HUDEP-2 (cell line): ENCODE results near the gene CYB5A.
"Not testable (repeated sequence)": the region's sequence is repeated elsewhere in the genome, so short reads cannot be mapped to it uniquely, and the experiment has no call there.

Experiments used
- DNase-seq, 76 experiments: peaks; one replicate each; lab custom pipeline; 2025; ENCODE audit not compliant: unreplicated experiment in 76 of 76; lab: John Stamatoyannopoulos, UW

Gene CYB5A, protein sequence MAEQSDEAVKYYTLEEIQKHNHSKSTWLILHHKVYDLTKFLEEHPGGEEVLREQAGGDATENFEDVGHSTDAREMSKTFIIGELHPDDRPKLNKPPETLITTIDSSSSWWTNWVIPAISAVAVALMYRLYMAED

DNA sequence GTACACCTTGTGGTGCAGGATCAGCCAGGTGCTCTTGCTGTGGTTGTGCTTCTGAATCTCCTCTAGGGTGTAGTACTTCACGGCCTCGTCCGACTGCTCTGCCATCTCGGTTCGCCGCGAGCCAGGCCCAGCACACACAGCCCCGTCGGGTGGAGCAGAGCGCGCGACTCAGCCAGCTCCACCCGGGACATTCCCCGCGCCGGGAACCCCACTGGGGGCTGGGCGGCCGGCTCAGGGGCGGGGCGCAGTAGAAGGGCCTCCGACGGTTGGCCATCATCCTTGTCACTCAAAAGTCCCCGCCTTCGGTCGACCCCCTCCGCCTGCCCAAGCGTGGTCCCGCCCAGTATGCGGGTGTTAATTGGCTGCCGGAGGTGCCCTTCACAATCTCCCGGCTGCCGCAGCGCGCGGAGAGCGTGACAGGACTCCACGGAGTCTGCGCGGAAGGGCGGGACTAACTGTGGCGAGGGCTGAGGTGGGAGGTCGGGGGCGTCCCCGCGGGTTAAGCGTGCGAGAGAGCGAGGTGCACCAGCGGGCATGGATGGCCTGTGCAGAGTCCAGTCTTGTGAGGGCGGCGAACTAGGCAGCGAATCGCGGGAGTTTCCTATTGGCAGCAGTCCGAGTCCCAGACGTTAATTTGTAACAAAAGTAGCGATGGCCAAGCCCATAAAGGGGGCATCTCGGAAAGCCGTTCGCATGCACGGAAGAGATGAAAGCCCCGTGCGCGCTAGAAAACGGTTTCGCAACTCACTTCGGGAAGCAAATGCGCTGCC lies at the start of gene CYB5A:
CYB5A (minus strand) TSS at position 193 of the 770 bp plus-strand sequence; CDS start at position 105, 88 bp downstream.
- DNase-seq, result peak in 66 of 76 experiments; percentile 19 to 99 (median 92)

DNA sequence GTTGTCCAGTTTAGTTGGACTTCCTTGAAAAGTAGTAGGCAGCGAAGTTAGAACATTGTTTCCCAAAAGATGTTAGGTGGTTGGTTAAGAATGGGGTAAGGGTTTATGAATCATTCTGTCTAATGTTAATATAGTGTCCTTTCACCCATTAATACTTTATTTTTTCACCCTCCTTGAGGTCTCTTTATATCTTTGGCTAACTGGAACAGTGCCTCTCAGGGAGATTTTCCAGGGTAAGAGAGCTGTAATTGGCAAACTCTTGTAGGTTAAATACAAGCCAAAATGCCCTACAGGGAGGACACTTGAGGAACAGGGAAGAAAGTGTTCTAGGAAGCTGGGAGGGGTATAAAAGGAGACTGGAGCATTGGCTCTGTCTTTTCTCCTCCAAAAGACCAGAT lies 46.1 kb upstream of the CYB5A start:
- DNase-seq, result peak in 5 of 76 experiments; percentile 2 to 48 (median 30)

DNA sequence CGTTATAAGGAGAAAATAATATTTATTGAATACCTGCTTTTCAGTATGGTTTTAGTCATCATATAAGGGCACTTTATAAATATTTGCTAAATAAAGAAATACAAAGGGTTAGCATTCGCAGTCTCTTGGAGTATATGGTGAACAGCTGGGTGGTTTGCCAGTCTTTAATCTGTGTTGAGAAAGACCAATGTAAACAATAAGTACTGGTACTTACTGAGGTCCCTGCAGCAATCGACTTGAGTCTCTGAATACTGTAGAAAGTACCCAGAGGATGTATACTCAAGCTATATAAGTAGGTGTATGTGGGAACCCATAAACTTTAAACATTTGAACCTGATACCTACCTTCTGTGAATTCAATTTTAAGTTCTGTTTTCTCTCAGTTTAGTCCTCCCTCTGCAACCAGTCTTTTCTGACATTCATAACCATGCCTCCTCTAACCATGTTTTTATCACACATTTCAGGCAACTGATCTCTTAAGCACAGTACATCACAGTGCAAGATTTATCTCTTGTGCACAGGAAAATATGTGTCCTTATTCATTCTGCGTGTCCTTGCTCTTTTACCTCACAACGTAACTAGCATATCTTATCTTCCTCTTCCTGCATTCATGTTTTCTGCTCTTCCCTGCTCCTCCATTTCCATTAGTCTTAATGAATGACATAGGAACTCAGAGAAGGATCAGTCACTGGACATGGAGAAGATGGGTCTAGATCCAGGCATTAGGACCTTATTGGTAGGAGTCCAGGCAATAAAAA lies 45.6 kb upstream of the CYB5A start:
- peak in 34 of 76 experiments; percentile 8 to 86 (median 48) for DNase-seq

DNA sequence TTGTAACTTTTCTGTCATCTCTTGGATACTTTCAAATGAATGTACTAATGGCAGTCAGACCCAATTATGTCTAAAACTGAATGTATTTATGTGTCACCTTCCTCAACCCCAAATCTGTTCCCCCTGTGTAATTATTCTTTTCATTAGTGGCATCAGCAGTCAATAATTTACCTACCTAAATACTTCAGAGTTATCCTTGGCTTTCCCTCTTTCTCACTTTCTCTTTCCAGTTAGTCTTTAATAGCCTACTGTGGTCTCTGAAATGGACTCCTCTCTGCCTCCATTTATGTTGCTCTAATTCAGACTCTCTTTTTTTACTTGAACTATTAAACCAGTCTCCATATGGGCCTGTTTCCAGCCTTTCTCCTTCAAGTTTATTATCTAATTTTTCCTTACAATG lies 44.9 kb upstream of the CYB5A start:
- no peak for DNase-seq

DNA sequence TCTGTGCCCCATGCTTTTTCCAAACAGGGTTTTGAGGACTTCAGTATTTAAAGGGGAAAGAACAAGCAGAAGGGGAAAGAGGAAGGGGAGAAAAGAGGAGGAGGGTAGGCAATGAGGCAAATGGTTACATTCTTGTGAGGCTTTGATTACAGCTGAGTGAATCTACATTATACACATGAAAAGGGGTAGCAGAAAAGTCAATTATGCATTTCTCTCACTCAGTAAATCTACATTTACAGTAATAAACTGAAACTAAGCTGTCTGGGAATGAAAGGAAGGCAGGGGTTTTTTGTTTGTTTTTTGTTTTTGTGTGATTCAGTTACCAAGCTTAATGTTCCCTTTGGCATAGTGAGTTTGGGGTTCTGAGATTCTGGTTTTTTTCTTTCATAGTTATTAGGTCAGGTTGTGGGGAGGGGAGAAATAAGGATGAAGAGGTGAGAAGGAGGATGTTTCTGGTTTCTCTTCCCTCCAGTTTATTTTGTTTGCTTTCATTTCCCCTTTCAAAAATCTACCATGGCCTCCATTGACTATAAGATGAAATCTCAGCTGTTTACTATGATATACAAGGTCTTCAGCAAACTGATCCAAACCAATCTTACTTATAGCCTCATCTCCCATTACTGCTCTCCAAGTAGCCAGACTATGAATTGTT lies 42.6 kb upstream of the CYB5A start:
- no peak for DNase-seq

DNA sequence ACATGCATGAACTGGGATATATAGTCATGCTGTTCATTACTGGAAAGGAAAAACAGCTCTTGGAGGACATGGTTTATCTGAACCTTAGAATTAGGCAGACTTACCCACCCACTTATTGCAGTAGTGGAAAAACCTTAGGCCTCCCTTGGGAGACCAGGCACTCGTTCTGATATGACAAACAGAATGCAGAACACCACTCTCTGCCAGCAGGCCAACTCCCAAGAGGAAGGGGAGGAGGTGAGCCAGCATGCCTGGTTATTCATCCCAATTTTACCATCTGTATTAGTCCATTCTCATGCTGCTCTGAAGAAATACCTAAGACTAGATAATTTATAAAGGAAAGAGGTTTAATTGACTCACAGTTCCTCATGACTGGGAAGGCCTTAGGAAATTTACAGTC lies 41.3 kb upstream of the CYB5A start:
- no peak for DNase-seq

DNA sequence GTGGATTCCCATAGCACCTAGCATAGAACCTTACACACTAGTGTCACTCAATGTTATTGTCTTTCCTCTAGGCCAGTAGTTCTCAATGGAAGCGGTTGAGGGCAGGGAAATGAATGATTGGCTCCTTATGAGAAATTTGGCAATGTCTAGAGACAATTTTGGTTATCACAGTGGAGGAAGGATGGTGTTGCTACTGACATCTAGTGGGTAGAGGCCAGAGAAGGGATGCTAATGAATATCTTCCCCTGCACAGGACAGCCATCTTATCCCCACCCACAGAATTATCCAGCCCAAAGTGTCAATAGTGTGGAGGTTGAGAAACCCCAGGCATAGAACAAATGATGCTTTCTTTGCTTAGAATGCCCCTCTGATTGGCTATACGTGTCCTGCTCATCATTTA lies 39.6 kb upstream of the CYB5A start:
- peak in 36 of 76 experiments; percentile 1 to 79 (median 46) for DNase-seq

DNA sequence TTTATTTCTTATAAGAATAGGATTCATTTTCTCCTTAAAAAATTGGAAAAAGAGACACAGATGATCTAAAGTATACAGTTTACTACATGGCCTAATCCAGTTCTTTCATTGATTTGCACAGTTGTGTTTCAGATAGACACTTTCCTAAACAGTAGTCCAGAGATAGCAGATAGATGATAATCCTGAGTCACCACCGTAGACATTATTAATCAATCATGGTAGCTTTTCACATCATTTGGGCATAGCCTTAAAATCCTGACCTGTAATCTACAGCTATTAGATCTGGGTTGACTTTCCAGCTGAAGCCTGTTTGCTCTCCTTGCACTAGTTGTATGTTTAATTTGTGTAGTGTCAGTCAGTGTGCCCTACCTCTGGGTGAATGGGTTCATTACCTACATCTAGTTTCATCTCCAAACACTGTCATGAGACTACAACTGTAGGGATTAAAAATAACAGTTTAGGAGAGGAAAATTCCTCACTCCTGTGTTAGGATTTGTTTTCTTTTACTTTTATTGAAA lies 38.0 kb upstream of the CYB5A start:
- DNase-seq, result peak in 4 of 76 experiments; percentile 13 to 43 (median 32)

DNA sequence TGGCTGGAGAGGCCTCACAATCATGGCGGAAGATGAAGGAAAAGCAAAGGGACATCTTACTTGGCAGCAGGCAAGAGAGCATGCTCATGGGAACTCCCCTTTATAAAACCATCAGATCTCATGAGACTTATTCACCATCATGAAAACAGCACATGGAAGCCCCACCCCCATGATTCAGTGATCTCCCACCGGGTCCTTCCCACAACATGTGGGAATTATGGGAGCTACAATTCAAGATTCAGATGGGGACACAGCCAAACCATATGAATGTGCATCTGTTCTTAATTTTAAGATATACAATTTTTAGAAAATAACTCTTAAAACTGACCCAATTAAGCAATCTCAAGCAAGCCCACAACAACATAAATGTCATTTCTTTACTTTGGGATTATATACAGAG lies 36.4 kb upstream of the CYB5A start:
- DNase-seq, result no peak

DNA sequence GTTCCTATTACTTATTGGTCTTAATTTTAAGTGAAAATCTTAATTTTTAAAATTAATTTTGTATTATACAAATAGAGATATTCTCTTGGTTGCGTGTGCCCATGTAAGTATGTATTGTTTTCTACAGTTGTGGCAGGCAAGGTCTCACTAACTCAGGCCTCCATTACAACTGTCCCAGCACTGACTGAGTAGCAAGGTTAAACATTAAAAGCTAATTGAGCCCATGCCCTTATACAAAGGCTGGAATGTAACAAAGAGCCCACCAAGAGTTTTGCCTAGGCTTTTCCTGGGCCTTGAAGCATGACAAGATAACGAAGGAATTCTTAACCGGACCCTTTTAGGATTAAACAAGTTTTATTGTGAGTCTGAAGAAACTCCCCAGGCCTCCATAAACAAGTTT lies 35.0 kb upstream of the CYB5A start:
- DNase-seq, result not testable (repeated sequence)

DNA sequence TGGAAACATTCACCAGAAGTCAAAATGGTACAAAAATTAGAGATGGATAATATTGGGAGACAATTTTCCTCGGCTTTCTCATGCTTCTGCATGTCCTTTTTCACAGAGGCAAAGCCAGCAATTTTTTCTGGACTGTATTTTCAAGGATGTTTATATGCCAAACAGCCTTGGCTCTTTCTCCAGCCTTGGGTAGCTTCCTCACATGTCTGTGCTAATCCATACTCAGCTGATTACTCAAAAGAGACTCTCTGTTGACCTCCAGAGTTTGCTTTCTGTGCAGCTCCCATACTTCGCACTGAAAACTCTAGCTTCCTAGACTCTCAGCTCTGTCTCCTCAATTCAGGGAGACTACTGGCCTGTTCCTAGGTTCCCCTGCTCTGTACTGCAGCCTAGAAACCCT lies 34.5 kb upstream of the CYB5A start:
- no peak for DNase-seq

DNA sequence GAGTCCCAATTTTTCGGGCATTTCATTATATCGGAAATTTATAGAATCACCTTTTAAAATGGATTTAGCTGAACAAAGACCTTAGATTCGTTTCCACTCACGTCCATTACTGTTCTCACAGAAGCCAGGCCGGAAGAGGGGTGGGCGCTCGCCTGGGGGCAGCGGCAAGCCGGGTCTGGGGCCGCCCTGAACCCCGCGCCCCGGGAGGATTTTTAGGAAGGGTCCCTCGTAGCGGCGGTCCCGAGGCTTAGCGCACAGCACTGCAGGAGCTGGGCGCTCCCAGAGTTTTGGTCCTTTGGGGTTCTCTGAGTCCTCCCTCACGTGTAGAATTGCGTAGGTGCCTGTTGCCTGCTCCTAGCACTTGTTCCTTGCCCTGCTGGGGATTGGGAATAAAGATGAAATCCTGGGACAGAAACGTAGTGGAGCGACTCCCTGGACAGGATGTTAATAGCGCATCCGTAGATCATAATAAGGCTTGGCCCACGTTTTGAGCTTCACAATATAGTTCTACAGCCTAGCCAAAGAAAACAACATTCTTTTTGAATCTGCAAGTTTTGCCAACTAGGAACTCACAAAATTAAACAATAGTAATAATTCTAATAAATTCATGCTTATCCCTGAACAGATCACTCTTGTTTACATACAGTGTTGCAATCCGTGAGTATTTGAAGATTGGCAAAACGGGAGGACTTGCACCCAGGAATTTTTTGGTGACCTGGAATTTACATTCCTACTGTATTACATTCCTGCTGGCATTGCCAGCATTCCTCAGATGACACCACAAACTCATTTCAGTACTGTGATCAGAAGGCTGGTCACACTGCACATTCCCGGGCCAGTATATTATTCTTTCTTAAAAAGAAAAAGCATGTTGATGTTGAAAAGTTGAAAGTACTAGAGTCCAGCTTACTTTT lies 24.8 kb upstream of the CYB5A start:
- DNase-seq, result no peak

DNA sequence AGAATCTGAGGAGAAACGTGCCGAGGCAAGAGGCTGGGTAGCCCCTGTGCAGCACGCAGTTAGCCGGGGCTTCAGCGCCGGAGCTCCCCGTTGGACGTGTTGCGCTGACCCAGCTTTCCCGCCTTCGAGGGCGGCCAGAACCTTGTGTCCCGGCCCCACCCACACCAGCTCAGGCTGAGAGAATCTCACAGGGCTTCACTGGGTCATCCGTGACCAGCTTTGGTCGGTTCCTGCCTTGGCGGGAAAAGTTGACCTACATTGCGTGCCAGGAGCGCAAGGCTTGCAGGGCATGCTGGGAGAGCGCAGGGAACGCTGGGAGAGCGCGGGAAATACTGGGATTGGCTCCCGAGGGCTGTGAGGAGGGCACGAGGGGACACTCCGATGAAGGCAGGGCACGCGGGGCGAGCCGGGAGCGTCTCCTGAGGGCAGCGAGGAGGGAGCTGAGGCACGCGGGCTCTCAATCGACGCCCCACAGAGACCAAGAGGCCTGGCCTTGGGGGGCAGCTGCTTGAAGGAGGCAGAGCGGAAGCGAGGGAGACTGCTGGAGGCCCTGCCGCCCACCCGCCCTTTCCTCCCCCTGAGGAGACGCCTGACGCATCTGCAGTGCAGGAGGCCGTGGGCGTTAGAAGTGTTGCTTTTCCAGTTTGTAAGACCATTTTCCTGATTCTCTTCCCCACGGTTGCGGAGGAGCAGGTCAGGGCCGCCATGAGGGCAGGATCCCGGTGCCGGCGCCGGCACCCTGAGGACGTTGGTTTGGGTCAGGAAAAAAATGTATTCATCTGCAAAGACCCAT lies 23.9 kb upstream of the CYB5A start, which contains the start of gene C18orf63:
C18orf63 (plus strand) TSS at position 376 of the 793 bp plus-strand sequence. CDS start 2,027 bp downstream, outside the sequence.
- no peak for DNase-seq

DNA sequence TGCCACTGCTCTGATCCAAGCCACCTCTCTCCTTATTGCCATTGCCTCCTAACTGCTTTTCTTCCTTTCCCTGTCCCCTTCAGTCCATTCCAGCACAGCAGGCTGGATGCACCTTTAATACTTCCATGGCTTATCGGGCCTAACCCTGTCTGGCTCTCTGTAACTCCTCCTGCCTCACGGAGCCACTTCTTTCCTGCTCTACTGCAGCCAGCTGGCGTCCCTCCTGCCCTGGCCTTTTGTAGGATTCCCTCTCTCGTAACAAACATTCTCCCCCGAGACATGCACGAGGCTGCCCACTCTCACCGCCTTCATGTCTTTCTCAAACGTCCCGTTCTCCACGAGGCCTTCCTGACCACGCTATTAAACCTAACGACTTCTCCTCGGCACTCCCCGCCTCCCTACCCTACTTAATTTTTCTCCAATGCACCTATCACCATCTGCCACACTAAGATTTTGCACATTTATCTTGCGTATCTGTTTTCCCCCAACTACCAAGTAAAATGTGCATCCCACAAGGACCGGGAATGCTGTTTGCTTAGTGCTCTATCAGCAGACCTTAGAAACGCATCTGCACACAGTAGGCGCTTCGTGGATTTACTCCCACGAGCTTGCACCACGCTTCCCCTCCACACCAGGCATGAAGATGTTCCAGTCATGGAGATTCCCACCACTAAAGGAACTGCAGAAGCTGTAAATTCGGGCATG lies 23.1 kb upstream of the CYB5A start:
- DNase-seq, result no peak

DNA sequence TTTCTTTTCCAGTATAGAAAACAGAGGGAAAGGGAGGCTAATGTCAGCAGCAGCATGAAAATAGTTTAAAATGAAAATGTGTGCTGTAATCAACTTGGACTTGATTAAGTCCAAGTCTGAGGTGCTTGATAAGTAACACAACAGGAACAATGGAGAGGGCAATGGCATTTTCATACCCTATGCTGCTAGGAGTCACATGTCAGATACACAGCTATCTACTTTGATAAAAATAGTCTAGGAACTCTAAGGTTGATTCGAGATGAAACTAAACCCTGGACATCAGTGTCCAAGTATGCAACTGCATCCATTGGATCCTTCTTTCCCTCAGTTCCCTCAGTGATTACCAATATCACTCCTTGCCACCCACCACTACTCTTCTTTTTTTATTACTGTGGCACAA lies 19.2 kb upstream of the CYB5A start:
- DNase-seq, result no peak

DNA sequence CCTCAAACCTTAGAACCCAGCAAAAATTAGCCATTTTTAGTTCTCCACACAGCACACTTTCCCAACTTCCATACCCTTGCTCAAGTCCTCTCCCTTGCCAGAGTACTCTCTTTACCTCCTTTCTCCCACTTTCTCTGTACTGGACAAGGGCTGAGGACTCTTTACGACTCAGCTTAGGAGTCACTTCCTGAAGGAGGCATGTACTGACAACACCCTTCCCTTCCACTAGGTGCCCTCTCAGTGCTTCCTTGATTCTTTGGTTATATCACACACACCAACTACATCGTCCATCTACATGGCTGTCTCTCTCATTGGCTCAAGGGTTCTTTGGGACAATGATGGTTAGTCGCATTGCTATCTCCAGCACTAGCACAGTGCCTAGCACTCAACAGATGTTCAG lies 18.6 kb upstream of the CYB5A start:
- DNase-seq, result peak in 3 of 76 experiments; percentile 8 to 14 (median 13)

DNA sequence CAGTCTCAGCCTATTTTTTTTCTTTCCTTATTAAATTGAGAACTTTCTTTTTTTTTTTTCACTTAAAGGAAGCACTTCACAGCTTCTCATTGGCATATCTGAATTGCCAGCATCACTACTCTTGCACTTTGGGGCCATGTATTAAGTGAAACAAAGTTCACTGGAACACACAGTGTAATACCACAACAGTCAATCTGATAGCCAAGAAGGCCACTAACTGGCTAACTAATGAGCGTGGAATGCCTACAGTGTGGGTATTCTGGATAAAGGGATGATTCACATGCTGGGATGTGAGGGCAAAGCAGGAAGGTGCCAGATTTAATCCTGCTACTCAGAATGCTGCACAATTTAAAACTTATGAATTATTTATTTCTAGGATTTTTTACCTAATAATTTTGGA lies 12.2 kb upstream of the CYB5A start:
- no peak for DNase-seq

DNA sequence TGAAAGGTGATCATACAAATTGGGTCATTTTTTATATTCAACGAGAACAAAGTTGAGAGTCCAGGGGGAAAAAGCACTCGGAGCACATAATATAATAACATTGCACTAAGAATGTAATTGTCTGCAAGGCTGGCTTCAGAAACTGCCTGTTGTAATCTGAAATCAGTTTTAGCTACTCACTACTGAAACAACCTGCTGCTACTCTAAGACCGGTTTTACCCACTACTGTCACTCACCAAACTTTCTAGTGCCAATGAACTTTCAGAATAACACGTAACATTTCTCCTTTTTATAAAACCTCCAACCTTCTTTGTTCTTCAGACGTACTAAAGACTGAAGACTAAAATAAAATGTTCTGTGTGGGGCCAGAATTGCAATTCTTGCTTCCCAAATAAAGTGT lies 11.5 kb upstream of the CYB5A start:
- DNase-seq, result no peak
